Measurements from ENCODE around the gene RAI1.
"Not testable (repeated sequence)": the region's sequence is repeated elsewhere in the genome, so short reads cannot be mapped to it uniquely, and the experiment has no call there.

Gene RAI1

DNA sequence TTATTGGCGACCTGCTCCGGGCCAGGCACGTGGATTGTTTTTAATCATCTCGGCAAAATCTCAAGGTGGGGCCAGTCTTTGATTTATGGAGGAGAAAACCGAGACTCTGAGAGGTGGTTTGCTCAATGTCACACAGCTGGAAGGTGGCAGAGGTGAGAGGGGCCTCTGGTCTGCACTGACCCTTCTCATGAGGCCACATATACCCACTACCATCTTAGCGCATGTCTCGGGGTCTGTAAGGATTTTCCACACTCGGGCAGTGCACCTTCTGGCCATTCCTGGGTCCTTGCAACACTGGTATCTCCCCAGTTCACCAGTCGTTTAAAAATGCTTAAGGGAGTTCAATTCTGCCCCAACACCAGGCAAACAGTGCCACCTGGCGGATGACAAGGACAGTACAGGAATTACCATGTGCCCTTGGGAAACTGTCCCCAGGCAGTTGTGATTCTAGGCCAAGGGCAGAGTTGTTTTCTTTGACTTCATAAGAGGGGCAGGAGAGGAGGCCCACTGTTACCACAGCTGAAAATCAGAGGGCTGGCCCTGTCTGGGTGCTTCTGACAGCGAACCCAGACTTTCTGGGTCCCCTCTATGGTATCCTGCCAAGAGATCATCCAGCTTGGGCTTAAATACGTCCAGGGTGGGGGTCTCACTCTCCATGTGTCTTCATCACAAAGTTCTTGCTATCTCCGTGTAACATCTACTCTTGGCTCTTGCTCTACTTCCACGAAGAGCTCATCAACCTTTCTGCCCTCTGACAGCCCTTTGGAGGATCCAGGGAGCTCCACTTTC lies 39.4 kb upstream of the RAI1 start:
- peak; percentile 80 for DNase-seq
- H3K27ac ChIP-seq (ENCODE audit: low read length, poor library complexity, severe bottlenecking) = no peak overlapping the region
- no peak overlapping the region for H3K23ac ChIP-seq (ENCODE audit: low read length in 2 of 2)
- H3K4ac ChIP-seq (ENCODE audit: low read depth in 1 of 2, low read length in 2 of 2) = no peak overlapping the region
- no peak overlapping the region for H2BK15ac ChIP-seq (ENCODE audit: low read depth, poor library complexity, severe bottlenecking)
- no peak overlapping the region for H2AFZ ChIP-seq (ENCODE audit: low read depth, low read length)
- H3K27me3 ChIP-seq (ENCODE audit: control insufficient read depth in 1 of 2, insufficient read depth in 1 of 2, low read length in 2 of 2) = peaks cover 0 to 9% of the 10 kb centered on the region in 2 experiments
- H3K79me1 ChIP-seq (replicated peaks; ENCODE audit: low read length, poor library complexity, severe bottlenecking) = no peaks in the 10 kb centered on the region
- no peak overlapping the region for H2AK5ac ChIP-seq (ENCODE audit: low read length, severe bottlenecking)
- H2BK12ac ChIP-seq (ENCODE audit: low read length in 2 of 2) = no peak overlapping the region
- H3K14ac ChIP-seq (ENCODE audit: low read length in 2 of 2) = no peak overlapping the region
- no peak overlapping the region for H2BK5ac ChIP-seq (ENCODE audit: low read depth, low read length, poor library complexity, severe bottlenecking)
- no peak overlapping the region for H3K9ac ChIP-seq (ENCODE audit: low read length)
- peaks cover 5% of the 10 kb centered on the region for H3K9me3 ChIP-seq (ENCODE audit: control insufficient read depth, low read length)
- H3K36me3 ChIP-seq (ENCODE audit: control insufficient read depth in 1 of 2, insufficient read depth in 2 of 2, low read depth in 1 of 2, low read length in 2 of 2) = no peaks in the 10 kb centered on the region
- H3K4me3 ChIP-seq (ENCODE audit: insufficient read depth in 1 of 2, low read depth in 1 of 2, low read length in 2 of 2) = no peak overlapping the region
- WGBS = 34% methylated on average over 14 of the region's 14 CpGs
- H4K8ac ChIP-seq (ENCODE audit: low read length) = no peak overlapping the region
- no peaks in the 10 kb centered on the region for H3K4me1 ChIP-seq (ENCODE audit: control insufficient read depth, insufficient read depth, low read depth, low read length)
- H3K4me2 ChIP-seq (ENCODE audit: low read length, poor library complexity, severe bottlenecking) = no peak overlapping the region
- no peak overlapping the region for H2BK120ac ChIP-seq (ENCODE audit: low read depth, low read length)
- H3K18ac ChIP-seq (ENCODE audit: low read depth in 1 of 2, low read length in 2 of 2) = no peak overlapping the region
- no peak overlapping the region for H4K91ac ChIP-seq (ENCODE audit: low read length)

DNA sequence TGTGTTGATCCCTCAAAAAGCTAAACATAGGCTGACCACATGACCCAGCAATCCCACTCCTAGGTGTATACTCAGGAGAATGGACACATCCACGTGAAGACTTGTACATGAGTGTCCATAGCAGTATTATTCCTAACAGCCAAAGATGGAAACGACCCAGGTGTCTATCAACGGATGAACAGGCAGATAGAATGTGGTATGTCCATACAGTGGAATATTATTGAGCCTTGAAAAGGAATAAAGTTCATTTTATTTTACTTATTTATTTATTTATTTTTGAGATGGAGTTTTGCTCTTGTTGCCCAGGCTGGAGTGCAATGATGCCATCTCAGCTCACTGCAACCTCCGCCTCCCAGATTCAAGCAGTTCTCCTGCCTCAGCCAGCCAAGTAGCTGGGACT lies 36.1 kb upstream of the RAI1 start:
- not testable (repeated sequence) for H3K9me3 ChIP-seq (ENCODE audit: control insufficient read depth, low read length); H3K27ac ChIP-seq (ENCODE audit: low read length, poor library complexity, severe bottlenecking); H3K79me1 ChIP-seq (replicated peaks; ENCODE audit: low read length, poor library complexity, severe bottlenecking); H2BK120ac ChIP-seq (ENCODE audit: low read depth, low read length); H3K9ac ChIP-seq (ENCODE audit: low read length); H2AFZ ChIP-seq (ENCODE audit: low read depth, low read length); H3K14ac ChIP-seq (ENCODE audit: low read length in 2 of 2); H3K27me3 ChIP-seq (ENCODE audit: control insufficient read depth in 1 of 2, insufficient read depth in 1 of 2, low read length in 2 of 2); H2BK5ac ChIP-seq (ENCODE audit: low read depth, low read length, poor library complexity, severe bottlenecking); H3K18ac ChIP-seq (ENCODE audit: low read depth in 1 of 2, low read length in 2 of 2); H4K8ac ChIP-seq (ENCODE audit: low read length); H3K36me3 ChIP-seq (ENCODE audit: control insufficient read depth in 1 of 2, insufficient read depth in 2 of 2, low read depth in 1 of 2, low read length in 2 of 2); DNase-seq; H3K4me2 ChIP-seq (ENCODE audit: low read length, poor library complexity, severe bottlenecking); H3K23ac ChIP-seq (ENCODE audit: low read length in 2 of 2); H2BK15ac ChIP-seq (ENCODE audit: low read depth, poor library complexity, severe bottlenecking); H3K4me3 ChIP-seq (ENCODE audit: insufficient read depth in 1 of 2, low read depth in 1 of 2, low read length in 2 of 2); H3K4ac ChIP-seq (ENCODE audit: low read depth in 1 of 2, low read length in 2 of 2); H2AK5ac ChIP-seq (ENCODE audit: low read length, severe bottlenecking); H2BK12ac ChIP-seq (ENCODE audit: low read length in 2 of 2); H4K91ac ChIP-seq (ENCODE audit: low read length)
- H3K4me1 ChIP-seq (ENCODE audit: control insufficient read depth, insufficient read depth, low read depth, low read length) = peaks cover 10% of the 10 kb centered on the region
- WGBS = 90% methylated on average over 2 of the region's 4 CpGs

DNA sequence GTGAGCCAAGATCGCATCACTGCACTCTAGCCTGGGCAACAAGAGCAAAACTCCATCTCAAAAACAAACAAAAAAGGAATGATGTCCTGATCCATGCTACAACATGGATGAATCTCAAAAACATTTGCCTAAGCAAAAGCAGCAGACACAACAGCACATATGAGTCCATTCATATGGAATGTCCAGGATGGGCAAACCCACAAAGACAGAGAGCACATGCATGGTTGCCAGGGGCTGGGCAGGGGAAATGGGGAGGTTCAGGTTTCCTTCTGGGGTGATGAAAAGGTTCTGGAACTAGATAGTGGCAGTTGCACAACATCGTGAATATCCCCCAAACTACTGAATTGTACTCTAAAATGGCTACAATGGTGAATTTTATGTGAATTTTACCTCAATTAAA lies 35.3 kb upstream of the RAI1 start:
- H3K4me3 ChIP-seq (ENCODE audit: insufficient read depth in 1 of 2, low read depth in 1 of 2, low read length in 2 of 2) = no peak overlapping the region
- no peak overlapping the region for H3K4me2 ChIP-seq (ENCODE audit: low read length, poor library complexity, severe bottlenecking)
- H3K9me3 ChIP-seq (ENCODE audit: control insufficient read depth, low read length) = peaks cover 8% of the 10 kb centered on the region
- no peak overlapping the region for H4K91ac ChIP-seq (ENCODE audit: low read length)
- no peak overlapping the region for H2BK120ac ChIP-seq (ENCODE audit: low read depth, low read length)
- H2AK5ac ChIP-seq (ENCODE audit: low read length, severe bottlenecking) = no peak overlapping the region
- no peak for DNase-seq
- peaks cover 10% of the 10 kb centered on the region for H3K4me1 ChIP-seq (ENCODE audit: control insufficient read depth, insufficient read depth, low read depth, low read length)
- H2BK12ac ChIP-seq (ENCODE audit: low read length in 2 of 2) = no peak overlapping the region
- peaks cover 4 to 6% of the 10 kb centered on the region in 2 experiments for H3K27me3 ChIP-seq (ENCODE audit: control insufficient read depth in 1 of 2, insufficient read depth in 1 of 2, low read length in 2 of 2)
- no peak overlapping the region for H4K8ac ChIP-seq (ENCODE audit: low read length)
- H3K14ac ChIP-seq (ENCODE audit: low read length in 2 of 2) = no peak overlapping the region
- H3K79me1 ChIP-seq (replicated peaks; ENCODE audit: low read length, poor library complexity, severe bottlenecking) = no peaks in the 10 kb centered on the region
- H3K9ac ChIP-seq (ENCODE audit: low read length) = no peak overlapping the region
- no peak overlapping the region for H3K23ac ChIP-seq (ENCODE audit: low read length in 2 of 2)
- no peak overlapping the region for H2BK5ac ChIP-seq (ENCODE audit: low read depth, low read length, poor library complexity, severe bottlenecking)
- H3K18ac ChIP-seq (ENCODE audit: low read depth in 1 of 2, low read length in 2 of 2) = no peak overlapping the region
- H2AFZ ChIP-seq (ENCODE audit: low read depth, low read length) = no peak overlapping the region
- no peak overlapping the region for H2BK15ac ChIP-seq (ENCODE audit: low read depth, poor library complexity, severe bottlenecking)
- 100% methylated on average over 1 of the region's 2 CpGs for WGBS
- no peak overlapping the region for H3K27ac ChIP-seq (ENCODE audit: low read length, poor library complexity, severe bottlenecking)
- no peak overlapping the region for H3K4ac ChIP-seq (ENCODE audit: low read depth in 1 of 2, low read length in 2 of 2)
- H3K36me3 ChIP-seq (ENCODE audit: control insufficient read depth in 1 of 2, insufficient read depth in 2 of 2, low read depth in 1 of 2, low read length in 2 of 2) = no peaks in the 10 kb centered on the region

DNA sequence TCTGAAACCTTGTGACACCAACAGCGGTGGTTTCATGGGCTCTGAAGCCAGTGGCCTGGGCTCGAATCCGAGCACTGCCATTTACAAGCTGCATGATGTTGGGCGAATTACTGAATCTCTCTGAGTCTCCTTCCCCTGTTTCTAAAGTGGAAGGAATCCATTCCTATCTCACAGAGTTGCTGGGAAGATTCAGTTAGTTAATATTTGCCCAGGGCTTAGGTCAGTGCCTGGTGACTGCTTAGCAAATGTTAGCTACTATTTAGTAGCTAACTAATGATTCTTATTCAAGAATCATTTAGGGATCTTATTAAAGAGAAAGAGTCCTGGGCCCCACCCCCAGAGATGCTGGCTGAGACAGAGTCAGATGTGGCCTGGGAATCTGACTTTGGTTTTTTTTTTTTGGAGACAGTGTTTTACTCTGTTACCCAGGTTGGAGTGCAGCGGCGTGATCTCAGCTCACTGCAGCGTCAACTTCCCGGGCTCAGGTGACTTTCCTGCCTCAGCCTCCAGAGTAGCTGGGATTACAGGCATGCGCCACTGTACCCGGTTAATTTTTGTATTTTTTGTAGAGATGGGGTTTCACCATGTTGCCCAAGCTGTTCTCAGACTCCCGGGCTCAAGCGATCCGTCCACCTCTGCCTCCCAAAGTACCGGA lies 33.6 kb upstream of the RAI1 start:
- Histone ChIP-seq H3K23ac (ENCODE audit: low read length in 2 of 2) (no peak overlapping the region), H2BK15ac (ENCODE audit: low read depth, poor library complexity, severe bottlenecking) (no peak overlapping the region), H3K27ac (ENCODE audit: low read length, poor library complexity, severe bottlenecking) (no peak overlapping the region), H3K4me3 (ENCODE audit: insufficient read depth in 1 of 2, low read depth in 1 of 2, low read length in 2 of 2) (no peak overlapping the region), H2BK12ac (ENCODE audit: low read length in 2 of 2) (no peak overlapping the region), H3K18ac (ENCODE audit: low read depth in 1 of 2, low read length in 2 of 2) (no peak overlapping the region), H3K14ac (ENCODE audit: low read length in 2 of 2) (no peak overlapping the region), H3K4ac (ENCODE audit: low read depth in 1 of 2, low read length in 2 of 2) (no peak overlapping the region), H3K36me3 (ENCODE audit: control insufficient read depth in 1 of 2, insufficient read depth in 2 of 2, low read depth in 1 of 2, low read length in 2 of 2) (no peaks in the 10 kb centered on the region), H3K4me2 (ENCODE audit: low read length, poor library complexity, severe bottlenecking) (peak overlapping the region; percentile 33), H2BK120ac (ENCODE audit: low read depth, low read length) (no peak overlapping the region), H2BK5ac (ENCODE audit: low read depth, low read length, poor library complexity, severe bottlenecking) (no peak overlapping the region), H3K79me1 (replicated peaks; ENCODE audit: low read length, poor library complexity, severe bottlenecking) (no peaks in the 10 kb centered on the region), H3K4me1 (ENCODE audit: control insufficient read depth, insufficient read depth, low read depth, low read length) (peaks cover 10% of the 10 kb centered on the region), H3K9ac (ENCODE audit: low read length) (no peak overlapping the region), H3K27me3 (ENCODE audit: control insufficient read depth in 1 of 2, insufficient read depth in 1 of 2, low read length in 2 of 2) (peaks cover 0 to 6% of the 10 kb centered on the region in 2 experiments), H3K9me3 (ENCODE audit: control insufficient read depth, low read length) (peaks cover 8% of the 10 kb centered on the region), H2AFZ (ENCODE audit: low read depth, low read length) (no peak overlapping the region), H2AK5ac (ENCODE audit: low read length, severe bottlenecking) (peak overlapping the region; percentile 29), H4K91ac (ENCODE audit: low read length) (no peak overlapping the region), H4K8ac (ENCODE audit: low read length) (no peak overlapping the region)
- DNase-seq = no peak
- WGBS = 90% methylated on average over 13 of the region's 14 CpGs
